ENCODE data around the gene MARS1. TPM values are rescaled to one million over a fixed set of nuclear protein-coding genes. Genes with fewer than 3 reads are reported as not detected.

The MARS1 gene
- total and polyA plus RNA-seq, 3 experiments from 2014 or later: 89.8 to 398 (median 386) TPM

- no peaks in the 10 kb centered on the region for H3K9me3 Mint-ChIP-seq
- H3K4me3 Mint-ChIP-seq: peak overlapping the region; percentile 85 to 99 (median 98)
- POLR2A ChIA-PET: interaction anchor here (0.6 to 2.6 kb wide), 13 partner anchors 8 to 69 kb away, joined by 3 to 20 read pairs (median 4); partner anchors contain the start of genes DCTN2, DDIT3, GLI1 and MARS1
- no peaks in the 10 kb centered on the region for H3K9me3 ChIP-seq (ENCODE audit: low read length)
- peaks cover 9 to 49% (median 18%) of the 10 kb centered on the region in 3 donors for H3K36me3 Mint-ChIP-seq
- H3K27ac ChIP-seq (ENCODE audit: low read depth, low read length): peak overlapping the region; percentile 85
- peak overlapping the region; percentile 71 for H3K4me3 ChIP-seq (ENCODE audit: low read length)
- DNase-seq: peak; percentile 46 to 79 (median 60)
- CTCF ChIA-PET: interaction anchor here (0.7 to 10.4 kb wide), 10 partner anchors 11 to 263 kb away, joined by 3 to 167 read pairs (median 5); partner anchors contain the start of genes DDIT3, GLI1 and MARS1
- no peaks in the 10 kb centered on the region for H3K27me3 ChIP-seq (ENCODE audit: insufficient read depth, low read length, poor library complexity, severe bottlenecking)
- H3K27me3 Mint-ChIP-seq: peaks cover 0 to 3% of the 10 kb centered on the region in 2 donors
- peaks cover 74% of the 10 kb centered on the region for H3K4me1 ChIP-seq (ENCODE audit: insufficient read depth, low read length)
- H3K36me3 ChIP-seq (ENCODE audit: insufficient read depth, low read length): peaks cover 19% of the 10 kb centered on the region
- H3K27ac Mint-ChIP-seq: peak overlapping the region; percentile 99 to 100 (median 100)
- H3K4me1 Mint-ChIP-seq: peaks cover 74 to 82% (median 81%) of the 10 kb centered on the region in 3 donors
Measured at GRCh38 chr12:57477710-57478681, 9.9 kb upstream of the MARS1 start.

GRCh38 chr12:57479043-57479375 lies 8.9 kb upstream of the MARS1 start:
- Histone ChIP-seq H3K4me1 (ENCODE audit: insufficient read depth, low read length) (peaks cover 66% of the 10 kb centered on the region), H3K27me3 (ENCODE audit: insufficient read depth, low read length, poor library complexity, severe bottlenecking) (no peaks in the 10 kb centered on the region), H3K27ac (ENCODE audit: low read depth, low read length) (peak overlapping the region; percentile 85), H3K4me3 (ENCODE audit: low read length) (peak overlapping the region; percentile 71), H3K36me3 (ENCODE audit: insufficient read depth, low read length) (peaks cover 12% of the 10 kb centered on the region), H3K9me3 (ENCODE audit: low read length) (no peaks in the 10 kb centered on the region)
- Mint-ChIP-seq H3K36me3 (peaks cover 5 to 41% (median 12%) of the 10 kb centered on the region in 3 donors), H3K4me3 (peak overlapping the region; percentile 85 to 99 (median 98)), H3K27ac (peak overlapping the region; percentile 99 to 100 (median 100)), H3K9me3 (no peaks in the 10 kb centered on the region), H3K27me3 (peaks cover 0 to 3% of the 10 kb centered on the region in 2 donors), H3K4me1 (peaks cover 72 to 80% (median 79%) of the 10 kb centered on the region in 3 donors)
- ChIA-PET POLR2A (interaction anchor here (1.2 to 2.8 kb wide), 5 partner anchors 14 to 68 kb away, joined by 4 to 20 read pairs (median 6); partner anchors contain the start of genes DCTN2 and DDIT3), CTCF (interaction anchor here (1.6 to 10.4 kb wide), 3 partner anchors 10 to 45 kb away, joined by 5 to 167 read pairs (median 22); partner anchors contain the start of genes GLI1 and MARS1)
- peak in 1 of 5 donors; percentile 52 for DNase-seq

GRCh38 chr12:57479376-57480115 lies 8.3 kb upstream of the MARS1 start, which contains the start of gene ARHGAP9:
TSS of gene ARHGAP9 (minus strand) at chr12:57479866. CDS start at chr12:57479406, 460 bp downstream.
- H3K36me3 Mint-ChIP-seq: peaks cover under 1 to 35% (median 6%) of the 10 kb centered on the region in 3 donors
- peaks cover 67 to 75% (median 73%) of the 10 kb centered on the region in 3 donors for H3K4me1 Mint-ChIP-seq

GRCh38 chr12:57481671-57482070 lies 6.2 kb upstream of the MARS1 start:
- no peak overlapping the region for H3K4me3 ChIP-seq (ENCODE audit: low read length)
- no peak overlapping the region for H3K27ac ChIP-seq (ENCODE audit: low read depth, low read length)
- peaks cover 0 to 18% (median 0%) of the 10 kb centered on the region in 3 donors for H3K36me3 Mint-ChIP-seq
- H3K4me3 Mint-ChIP-seq: peak overlapping the region in 4 of 7 donors; percentile 12 to 60 (median 47)
- peaks cover 0 to 3% of the 10 kb centered on the region in 2 donors for H3K27me3 Mint-ChIP-seq
- peaks cover 40% of the 10 kb centered on the region for H3K4me1 ChIP-seq (ENCODE audit: insufficient read depth, low read length)
- H3K36me3 ChIP-seq (ENCODE audit: insufficient read depth, low read length): no peaks in the 10 kb centered on the region
- ChIA-PET CTCF (interaction anchor here (0.9 to 10.4 kb wide), 2 partner anchors 9 to 21 kb away, joined by 3 to 167 read pairs; partner anchors contain the start of gene GLI1), POLR2A (no interaction called here)
- no peaks in the 10 kb centered on the region for H3K9me3 Mint-ChIP-seq
- peak overlapping the region; percentile 99 to 100 (median 100) for H3K27ac Mint-ChIP-seq
- no peaks in the 10 kb centered on the region for H3K27me3 ChIP-seq (ENCODE audit: insufficient read depth, low read length, poor library complexity, severe bottlenecking)
- H3K9me3 ChIP-seq (ENCODE audit: low read length): no peaks in the 10 kb centered on the region
- DNase-seq: no peak
- H3K4me1 Mint-ChIP-seq: peaks cover 55 to 58% (median 56%) of the 10 kb centered on the region in 3 donors

More at GRCh38 chr12:57479376-57480115, 8.3 kb upstream of the MARS1 start, which contains the start of gene ARHGAP9:
- Histone ChIP-seq H3K27ac (ENCODE audit: low read depth, low read length) (peak within 1 kb of the TSS; percentile 85), H3K9me3 (ENCODE audit: low read length) (no peaks in the 10 kb centered on the region), H3K4me3 (ENCODE audit: low read length) (peak within 1 kb of the TSS; percentile 71), H3K27me3 (ENCODE audit: insufficient read depth, low read length, poor library complexity, severe bottlenecking) (no peaks in the 10 kb centered on the region), H3K36me3 (ENCODE audit: insufficient read depth, low read length) (peaks cover 6% of the 10 kb centered on the region), H3K4me1 (ENCODE audit: insufficient read depth, low read length) (peaks cover 61% of the 10 kb centered on the region)
- peak in 4 of 5 donors; percentile 43 to 87 (median 86) for DNase-seq
- Mint-ChIP-seq H3K27me3 (peaks cover 0 to 3% of the 10 kb centered on the region in 2 donors), H3K27ac (peak within 1 kb of the TSS; percentile 99 to 100 (median 100)), H3K9me3 (no peaks in the 10 kb centered on the region), H3K4me3 (peak within 1 kb of the TSS; percentile 85 to 99 (median 98))
- ChIA-PET CTCF (interaction anchor here (1.2 to 10.4 kb wide), 6 partner anchors 9 to 266 kb away, joined by 3 to 167 read pairs (median 4); partner anchors contain the start of genes GLI1, MARS1 and TSPAN31), POLR2A (interaction anchor here (0.6 to 2.8 kb wide), 9 partner anchors 15 to 339 kb away, joined by 3 to 20 read pairs (median 4); partner anchors contain the start of genes AVIL, DCTN2, DDIT3 and GLI1)

GRCh38 chr12:57483466-57483865 lies 4.4 kb upstream of the MARS1 start:
- no peaks in the 10 kb centered on the region for H3K9me3 Mint-ChIP-seq
- Histone ChIP-seq H3K9me3 (ENCODE audit: low read length) (no peaks in the 10 kb centered on the region), H3K27me3 (ENCODE audit: insufficient read depth, low read length, poor library complexity, severe bottlenecking) (no peaks in the 10 kb centered on the region), H3K27ac (ENCODE audit: low read depth, low read length) (no peak overlapping the region), H3K4me3 (ENCODE audit: low read length) (no peak overlapping the region), H3K4me1 (ENCODE audit: insufficient read depth, low read length) (peaks cover 42% of the 10 kb centered on the region), H3K36me3 (ENCODE audit: insufficient read depth, low read length) (no peaks in the 10 kb centered on the region)
- no peak for DNase-seq
- ChIA-PET POLR2A (no interaction called here), CTCF (no interaction called here)
- peak overlapping the region in 7 of 8 donors; percentile 7 to 95 (median 38) for H3K27ac Mint-ChIP-seq
- H3K4me3 Mint-ChIP-seq: peak overlapping the region in 1 of 7 donors; percentile 60
- H3K4me1 Mint-ChIP-seq: peaks cover 49 to 56% (median 54%) of the 10 kb centered on the region in 3 donors
- H3K27me3 Mint-ChIP-seq: peaks cover 0 to 2% of the 10 kb centered on the region in 2 donors
- peaks cover 0 to 10% (median 0%) of the 10 kb centered on the region in 3 donors for H3K36me3 Mint-ChIP-seq

GRCh38 chr12:57485695-57486094 lies 2.2 kb upstream of the MARS1 start:
- peaks cover 29% of the 10 kb centered on the region for H3K4me1 ChIP-seq (ENCODE audit: insufficient read depth, low read length)
- no peak overlapping the region for H3K27ac ChIP-seq (ENCODE audit: low read depth, low read length)
- peaks cover 18% of the 10 kb centered on the region for H3K36me3 ChIP-seq (ENCODE audit: insufficient read depth, low read length)
- CTCF ChIA-PET: interaction anchor here (0.6 to 2.8 kb wide), 2 partner anchors 14 to 27 kb away, joined by 3 to 13 read pairs; partner anchors contain the start of gene GLI1
- Mint-ChIP-seq H3K27ac (peak overlapping the region in 3 of 8 donors; percentile 40 to 70 (median 57)), H3K27me3 (no peaks in the 10 kb centered on the region), H3K4me3 (no peak overlapping the region), H3K4me1 (peaks cover 40 to 48% (median 43%) of the 10 kb centered on the region in 3 donors), H3K36me3 (peaks cover 0 to 26% (median 3%) of the 10 kb centered on the region in 3 donors), H3K9me3 (no peaks in the 10 kb centered on the region)
- POLR2A ChIA-PET: interaction anchor here (0.8 kb wide), 1 partner anchor 26 kb away, joined by 3 read pairs; the partner anchor contains the start of gene GLI1
- no peaks in the 10 kb centered on the region for H3K27me3 ChIP-seq (ENCODE audit: insufficient read depth, low read length, poor library complexity, severe bottlenecking)
- no peak overlapping the region for H3K4me3 ChIP-seq (ENCODE audit: low read length)
- DNase-seq: no peak
- no peaks in the 10 kb centered on the region for H3K9me3 ChIP-seq (ENCODE audit: low read length)

Measured in CD8-positive, alpha-beta memory T cell (primary cell).